DOHH2 (cell line): Measurements from ENCODE around the gene DRC3.
"Not testable (repeated sequence)": the region's sequence is repeated elsewhere in the genome, so short reads cannot be mapped to it uniquely, and the experiment has no call there.

Experiments used
- CTCF ChIP-seq: fragments of 200-600 bp; sonication (generic); IDR thresholded peaks from one replicate; pipeline ENCODE4 v1.5.1; 2014; ENCODE audit warnings: antibody characterized with exemption, mild to moderate bottlenecking, low read depth, low read length; ENCODE audit not compliant: poor library complexity, severe bottlenecking
- EZH2phosphoT487 ChIP-seq: fragments of 200-600 bp; sonication (generic); IDR thresholded peaks from 2 replicates; pipeline ENCODE4 v1.6.1; 2017; ENCODE audit warnings: borderline replicate concordance, mild to moderate bottlenecking, antibody characterized with exemption, low read length, moderate library complexity, mixed read lengths

DNA sequence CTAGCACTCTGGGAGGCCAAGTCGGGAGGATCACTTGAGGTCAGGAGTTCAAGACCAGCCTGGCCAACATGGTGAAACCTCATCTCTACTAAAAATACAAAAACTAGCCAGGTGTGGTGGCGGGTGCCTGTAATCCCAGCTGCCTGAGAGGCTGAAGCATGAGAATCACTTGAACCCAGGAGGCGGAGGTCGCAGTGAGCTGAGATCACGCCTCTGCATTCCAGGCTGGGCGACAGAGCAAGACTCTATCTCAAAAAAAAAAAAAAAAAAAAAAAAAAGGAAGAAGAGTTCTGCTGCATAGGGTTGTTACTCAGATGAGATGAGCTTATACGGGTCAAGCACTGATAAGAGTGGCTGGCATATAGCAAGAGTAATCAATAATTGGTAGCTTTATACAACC is 32.7 kb upstream of the DRC3 start:
- not testable (repeated sequence) for TF ChIP-seq CTCF, EZH2phosphoT487
